Iris pigment epithelial cell (primary cell): ENCODE data around the gene LY6G6F.

ENCODE experiments used
- DNase-seq: peaks from one replicate; pipeline ENCODE4 v3.0.0-alpha.2; 2011; ENCODE audit warnings: low read depth

LY6G6F gene

GRCh38 chr6:31676904-31677303, 29.8 kb upstream of the LY6G6F start:
- DNase-seq, result no peak

- no peak for DNase-seq
Measured at GRCh38 chr6:31677955-31678354, 28.7 kb upstream of the LY6G6F start.

- peak; percentile 94 for DNase-seq
Measured at GRCh38 chr6:31680226-31681134, 26.2 kb upstream of the LY6G6F start, which contains the start of gene LY6G5C. Gene LY6G5C, minus strand, starts transcription at chr6:31681067. Its CDS starts 694 bp downstream, at chr6:31680373.

- peak; percentile 29 for DNase-seq
Measured at GRCh38 chr6:31681135-31681671, 25.5 kb upstream of the LY6G6F start.

GRCh38 chr6:31683591-31683990, 23.1 kb upstream of the LY6G6F start:
- no peak for DNase-seq

- DNase-seq, result no peak
Measured at GRCh38 chr6:31686483-31686882, 20.2 kb upstream of the LY6G6F start.

GRCh38 chr6:31687321-31687720, 19.3 kb upstream of the LY6G6F start:
- no peak for DNase-seq

GRCh38 chr6:31687860-31688693, 18.6 kb upstream of the LY6G6F start:
- no peak for DNase-seq

- no peak for DNase-seq
Measured at GRCh38 chr6:31689249-31690110, 17.2 kb upstream of the LY6G6F start.

GRCh38 chr6:31690231-31691077, 16.2 kb upstream of the LY6G6F start:
- DNase-seq, result peak; percentile 15

- DNase-seq, result no peak
Measured at GRCh38 chr6:31691078-31691463, 15.6 kb upstream of the LY6G6F start.

GRCh38 chr6:31691564-31692108, 15.0 kb upstream of the LY6G6F start:
- DNase-seq, result no peak

- no peak for DNase-seq
Measured at GRCh38 chr6:31692353-31692752, 14.3 kb upstream of the LY6G6F start.

- DNase-seq, result no peak
Measured at GRCh38 chr6:31692886-31693285, 13.8 kb upstream of the LY6G6F start.

GRCh38 chr6:31693535-31693934, 13.1 kb upstream of the LY6G6F start:
- no peak for DNase-seq

- DNase-seq, result peak; percentile 33
Measured at GRCh38 chr6:31697555-31697954, 9.1 kb upstream of the LY6G6F start.

- DNase-seq, result no peak
Measured at GRCh38 chr6:31700740-31701401, 5.8 kb upstream of the LY6G6F start.

- peak; percentile 49 for DNase-seq
Measured at GRCh38 chr6:31701666-31702404, 4.8 kb upstream of the LY6G6F start.

GRCh38 chr6:31702405-31702818, 4.3 kb upstream of the LY6G6F start:
- no peak for DNase-seq
